Neural cell (in vitro differentiated cells): ENCODE measurements around the gene KLHL9. TPM values are rescaled to one million over a fixed set of nuclear protein-coding genes. Genes with fewer than 3 reads are reported as not detected.
"Not testable (repeated sequence)": the region's sequence is repeated elsewhere in the genome, so short reads cannot be mapped to it uniquely, and the experiment has no call there.

ENCODE experiments used
- H2AFZ ChIP-seq: fragments of 200-600, 300-800 bp; sonication (generic), shearing (Covaris generic); 2 replicates; pipeline ENCODE4 v1.6.0; 2014; ENCODE audit warnings: low read depth, mild to moderate bottlenecking, antibody characterized with exemption, low read length, moderate library complexity
- H3F3A ChIP-seq: fragments of 200-600 bp; shearing (Covaris generic); 2 replicates; pipeline ENCODE4 v1.6.1; 2016; ENCODE audit warnings: mild to moderate bottlenecking, moderate library complexity, mixed read lengths, antibody characterized with exemption, low read length; ENCODE audit not compliant: insufficient read depth, poor library complexity, severe bottlenecking
- H3K27ac ChIP-seq: fragments of 200-600, 300-800 bp; sonication (generic), shearing (Covaris generic); 2 replicates; pipeline ENCODE4 v1.5.1; 2014; ENCODE audit warnings: mild to moderate bottlenecking, low read length, moderate library complexity
- H3K27me3 ChIP-seq: fragments of 300-800, 200-600 bp; sonication (generic), shearing (Covaris generic); 2 replicates; pipeline ENCODE4 v1.6.0; 2014; ENCODE audit warnings: mild to moderate bottlenecking, low read depth, low read length, moderate library complexity; ENCODE audit not compliant: insufficient read depth
- H3K36me3 ChIP-seq: fragments of 300-800, 200-600 bp; sonication (generic), shearing (Covaris generic); 2 replicates; pipeline ENCODE4 v1.5.1; 2014; ENCODE audit warnings: mild to moderate bottlenecking, antibody characterized with exemption, low read length, moderate library complexity; ENCODE audit not compliant: insufficient read depth
- H3K4me2 ChIP-seq: fragments of 300-800, 200-600 bp; sonication (generic), shearing (Covaris generic); 2 replicates; pipeline ENCODE4 v1.6.0; 2014; ENCODE audit warnings: mild to moderate bottlenecking, low read length
- H3K4me3 ChIP-seq: fragments of 300-800, 200-600 bp; sonication (generic), shearing (Covaris generic); 2 replicates; pipeline ENCODE4 v1.5.1; 2014; ENCODE audit warnings: mild to moderate bottlenecking, low read length, moderate library complexity
- H3K79me2 ChIP-seq: fragments of 200-600 bp; shearing (Covaris generic); replicated peaks from 2 replicates; pipeline ENCODE4 v1.6.0; 2014; ENCODE audit warnings: mild to moderate bottlenecking, low read length, moderate library complexity; ENCODE audit not compliant: insufficient read depth
- H3K9ac ChIP-seq: fragments of 300-800, 200-600 bp; sonication (generic), shearing (Covaris generic); 2 replicates; pipeline ENCODE4 v1.6.1; 2016; ENCODE audit warnings: mild to moderate bottlenecking, low read length, mixed read lengths
- H3K9me2 ChIP-seq: fragments of 200-600 bp; shearing (Covaris generic); 2 replicates; pipeline ENCODE4 v1.6.1; 2016; ENCODE audit warnings: mild to moderate bottlenecking, low read length, mixed read lengths; ENCODE audit not compliant: insufficient read depth
- H3K9me3 ChIP-seq: fragments of 200-600, 300-800 bp; sonication (generic), shearing (Covaris generic); 2 replicates; pipeline ENCODE4 v1.6.1; 2016; ENCODE audit warnings: mild to moderate bottlenecking, mixed run types, low read length, moderate library complexity, mixed read lengths
- H4K20me1 ChIP-seq: fragments of 200-600 bp; shearing (Covaris generic); 2 replicates; pipeline ENCODE4 v1.6.1; 2016; ENCODE audit warnings: mild to moderate bottlenecking, mixed run types; ENCODE audit not compliant: insufficient read depth
- EP300 ChIP-seq: fragments of 450-650 bp; conservative IDR thresholded peaks from 2 replicates; pipeline ENCODE4 v1.6.1; 2014; ENCODE audit warnings: antibody characterized with exemption, mild to moderate bottlenecking, moderate library complexity; ENCODE audit not compliant: poor library complexity, severe bottlenecking
- EZH2 ChIP-seq: fragments of 200-600, 300-800 bp; shearing (Covaris generic), sonication (generic); IDR thresholded peaks from 2 replicates; pipeline ENCODE4 v1.6.1; 2014; ENCODE audit warnings: antibody characterized with exemption, low read length, borderline replicate concordance, mild to moderate bottlenecking; ENCODE audit not compliant: insufficient read depth, poor library complexity, severe bottlenecking
- MXI1 ChIP-seq: fragments of 450-650 bp; conservative IDR thresholded peaks from 2 replicates; pipeline ENCODE4 v1.6.1; 2014; ENCODE audit warnings: antibody characterized with exemption, mild to moderate bottlenecking; ENCODE audit not compliant: poor library complexity, severe bottlenecking
- POLR2AphosphoS5 ChIP-seq: IDR thresholded peaks from 2 replicates; pipeline ENCODE4 v1.6.1; 2012
- RAD21 ChIP-seq: fragments of 450-650 bp; conservative IDR thresholded peaks from 2 replicates; pipeline ENCODE4 v1.6.1; 2014; ENCODE audit warnings: antibody characterized with exemption, mild to moderate bottlenecking, moderate library complexity
- SMC3 ChIP-seq: fragments of 450-650 bp; conservative IDR thresholded peaks from 2 replicates; pipeline ENCODE4 v1.6.1; 2014; ENCODE audit warnings: antibody characterized with exemption, mild to moderate bottlenecking, moderate library complexity; ENCODE audit not compliant: poor library complexity
- TAF1 ChIP-seq: IDR thresholded peaks from 2 replicates; pipeline ENCODE4 v1.6.1; 2012; ENCODE audit warnings: low read depth
- polyA plus RNA-seq: library from polyadenylated mRNA; depleted of rRNA; stranded (reverse); fragments of >200 nt; gene quantifications from 2 replicates; pipeline ENCODE4 v1.2.3, GENCODE V29; 2014
- TF ChIP-seq, protein P1 (sequence below): fragments of 450-650 bp; IDR thresholded peaks from 2 replicates; pipeline ENCODE4 v1.5.1; 2014; ENCODE audit warnings: antibody characterized with exemption, mild to moderate bottlenecking, moderate library complexity; ENCODE audit not compliant: poor library complexity, severe bottlenecking
- TF ChIP-seq, protein P2 (sequence below): IDR thresholded peaks from 2 replicates; pipeline ENCODE4 v1.6.1; 2012; ENCODE audit warnings: borderline replicate concordance

Gene KLHL9
- polyA plus RNA-seq, 1 donor from 2014 or later, result 40.9 TPM

DNA sequence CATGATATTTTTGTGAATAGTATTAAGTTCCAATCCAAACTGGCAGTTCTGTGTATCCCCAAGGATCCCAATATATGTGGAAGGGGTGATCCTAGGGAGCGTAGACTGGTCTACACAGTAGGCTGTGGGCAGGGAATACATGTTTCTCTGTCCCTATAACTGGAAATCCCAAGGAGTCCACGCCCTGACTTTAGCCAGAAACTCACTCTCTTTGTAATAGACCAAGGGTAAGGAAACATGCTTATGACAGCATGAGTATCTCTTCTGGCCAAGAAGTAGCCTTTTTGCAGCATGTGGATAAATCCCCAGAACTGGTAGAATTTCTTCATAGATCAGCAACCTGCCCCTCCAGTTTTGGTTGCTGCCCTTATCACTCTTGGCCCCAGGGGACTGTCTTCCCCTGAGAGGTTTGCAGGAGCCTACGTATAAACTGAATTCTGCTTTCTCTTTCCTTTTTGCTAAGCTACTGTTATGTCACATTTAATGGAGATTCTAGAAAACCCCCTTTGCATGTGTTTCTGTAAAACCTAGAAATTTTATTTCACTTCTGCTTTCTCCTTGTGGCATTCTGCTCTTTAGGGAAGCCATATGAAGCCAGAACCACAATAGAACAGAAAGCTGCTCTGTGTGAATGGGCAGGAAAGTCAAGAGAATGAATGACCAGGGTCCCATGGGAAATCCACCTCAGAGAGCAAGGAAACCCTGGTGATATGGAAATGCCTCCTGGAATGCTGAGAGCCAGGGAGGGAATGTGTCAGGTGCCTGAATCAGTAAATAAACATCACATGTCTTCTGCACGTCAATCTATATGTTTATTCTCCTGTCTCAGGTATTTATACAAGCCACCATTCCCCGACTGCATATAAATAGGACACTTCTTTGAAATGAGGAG, 46.5 kb upstream of the KLHL9 start:
- no peaks in the 10 kb centered on the region for H3F3A ChIP-seq
- no peak overlapping the region for H2AFZ ChIP-seq
- no peaks in the 10 kb centered on the region for H3K79me2 ChIP-seq
- H3K36me3 ChIP-seq, result no peaks in the 10 kb centered on the region
- H3K4me3 ChIP-seq, result no peak overlapping the region
- H3K27me3 ChIP-seq, result no peaks in the 10 kb centered on the region
- TF ChIP-seq MXI1, result no peak
- TF ChIP-seq, protein P1, sequence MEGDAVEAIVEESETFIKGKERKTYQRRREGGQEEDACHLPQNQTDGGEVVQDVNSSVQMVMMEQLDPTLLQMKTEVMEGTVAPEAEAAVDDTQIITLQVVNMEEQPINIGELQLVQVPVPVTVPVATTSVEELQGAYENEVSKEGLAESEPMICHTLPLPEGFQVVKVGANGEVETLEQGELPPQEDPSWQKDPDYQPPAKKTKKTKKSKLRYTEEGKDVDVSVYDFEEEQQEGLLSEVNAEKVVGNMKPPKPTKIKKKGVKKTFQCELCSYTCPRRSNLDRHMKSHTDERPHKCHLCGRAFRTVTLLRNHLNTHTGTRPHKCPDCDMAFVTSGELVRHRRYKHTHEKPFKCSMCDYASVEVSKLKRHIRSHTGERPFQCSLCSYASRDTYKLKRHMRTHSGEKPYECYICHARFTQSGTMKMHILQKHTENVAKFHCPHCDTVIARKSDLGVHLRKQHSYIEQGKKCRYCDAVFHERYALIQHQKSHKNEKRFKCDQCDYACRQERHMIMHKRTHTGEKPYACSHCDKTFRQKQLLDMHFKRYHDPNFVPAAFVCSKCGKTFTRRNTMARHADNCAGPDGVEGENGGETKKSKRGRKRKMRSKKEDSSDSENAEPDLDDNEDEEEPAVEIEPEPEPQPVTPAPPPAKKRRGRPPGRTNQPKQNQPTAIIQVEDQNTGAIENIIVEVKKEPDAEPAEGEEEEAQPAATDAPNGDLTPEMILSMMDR, result no peak
- TF ChIP-seq EP300, result peak; percentile 55
- TF ChIP-seq, protein P2, sequence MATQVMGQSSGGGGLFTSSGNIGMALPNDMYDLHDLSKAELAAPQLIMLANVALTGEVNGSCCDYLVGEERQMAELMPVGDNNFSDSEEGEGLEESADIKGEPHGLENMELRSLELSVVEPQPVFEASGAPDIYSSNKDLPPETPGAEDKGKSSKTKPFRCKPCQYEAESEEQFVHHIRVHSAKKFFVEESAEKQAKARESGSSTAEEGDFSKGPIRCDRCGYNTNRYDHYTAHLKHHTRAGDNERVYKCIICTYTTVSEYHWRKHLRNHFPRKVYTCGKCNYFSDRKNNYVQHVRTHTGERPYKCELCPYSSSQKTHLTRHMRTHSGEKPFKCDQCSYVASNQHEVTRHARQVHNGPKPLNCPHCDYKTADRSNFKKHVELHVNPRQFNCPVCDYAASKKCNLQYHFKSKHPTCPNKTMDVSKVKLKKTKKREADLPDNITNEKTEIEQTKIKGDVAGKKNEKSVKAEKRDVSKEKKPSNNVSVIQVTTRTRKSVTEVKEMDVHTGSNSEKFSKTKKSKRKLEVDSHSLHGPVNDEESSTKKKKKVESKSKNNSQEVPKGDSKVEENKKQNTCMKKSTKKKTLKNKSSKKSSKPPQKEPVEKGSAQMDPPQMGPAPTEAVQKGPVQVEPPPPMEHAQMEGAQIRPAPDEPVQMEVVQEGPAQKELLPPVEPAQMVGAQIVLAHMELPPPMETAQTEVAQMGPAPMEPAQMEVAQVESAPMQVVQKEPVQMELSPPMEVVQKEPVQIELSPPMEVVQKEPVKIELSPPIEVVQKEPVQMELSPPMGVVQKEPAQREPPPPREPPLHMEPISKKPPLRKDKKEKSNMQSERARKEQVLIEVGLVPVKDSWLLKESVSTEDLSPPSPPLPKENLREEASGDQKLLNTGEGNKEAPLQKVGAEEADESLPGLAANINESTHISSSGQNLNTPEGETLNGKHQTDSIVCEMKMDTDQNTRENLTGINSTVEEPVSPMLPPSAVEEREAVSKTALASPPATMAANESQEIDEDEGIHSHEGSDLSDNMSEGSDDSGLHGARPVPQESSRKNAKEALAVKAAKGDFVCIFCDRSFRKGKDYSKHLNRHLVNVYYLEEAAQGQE, result peak; percentile 65
- TF ChIP-seq SMC3, result no peak
- TF ChIP-seq RAD21, result no peak
- peak; percentile 51 for TF ChIP-seq POLR2AphosphoS5
- no peak for TF ChIP-seq EZH2
- TF ChIP-seq TAF1, result no peak
- no peak overlapping the region for H3K4me2 ChIP-seq
- H3K9me3 ChIP-seq, result no peaks in the 10 kb centered on the region
- no peaks in the 10 kb centered on the region for H3K9me2 ChIP-seq
- H4K20me1 ChIP-seq, result no peaks in the 10 kb centered on the region
- H3K9ac ChIP-seq, result no peak overlapping the region
- no peak overlapping the region for H3K27ac ChIP-seq

DNA sequence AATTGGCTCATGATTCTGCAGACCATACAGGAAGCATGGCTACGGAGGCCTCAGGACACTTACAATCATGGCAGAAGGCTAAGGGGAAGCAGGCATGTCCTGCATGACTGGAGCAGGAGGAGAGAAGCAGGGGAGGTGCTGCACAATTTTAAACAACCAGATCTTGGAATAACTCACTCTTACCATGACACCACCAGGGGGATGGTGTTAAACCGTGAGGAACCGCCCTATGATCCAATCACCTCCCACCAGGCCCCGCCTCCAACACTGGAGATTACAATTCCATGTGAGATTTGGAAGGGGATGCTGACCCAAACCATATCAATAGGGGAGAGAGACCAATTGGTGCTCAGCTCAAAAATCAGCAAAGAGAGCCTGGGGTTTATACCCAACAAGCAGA, 36.3 kb upstream of the KLHL9 start:
- H3K4me3 ChIP-seq, H3K36me3 ChIP-seq, H3F3A ChIP-seq, H3K9me2 ChIP-seq, H3K9me3 ChIP-seq, H3K27me3 ChIP-seq, H4K20me1 ChIP-seq, H3K27ac ChIP-seq, H3K4me2 ChIP-seq, H2AFZ ChIP-seq, H3K9ac ChIP-seq, H3K79me2 ChIP-seq: not testable (repeated sequence)
